ENCODE measurements around the gene EXOSC1. TPM values are rescaled to one million over a fixed set of nuclear protein-coding genes. Genes with fewer than 3 reads are reported as not detected.
A peak's percentile ranks its signal among the peaks of the same experiment; 100 is the strongest.
"Not testable (repeated sequence)": the region's sequence is repeated elsewhere in the genome, so short reads cannot be mapped to it uniquely, and the experiment has no call there.

EXOSC1 gene
- total RNA-seq, 4 donors from 2014 or later, result 17.9 to 27.7 (median 23.0) TPM

GRCh38 chr10:97407211-97407951 is 38.4 kb downstream of the EXOSC1 start:
- Histone ChIP-seq H3K27ac (peak overlapping the region in 1 of 4 donors; percentile 11), H3K4me1 (peaks cover 0 to 12% (median 0%) of the 10 kb centered on the region in 4 donors), H3K36me3 (no peaks in the 10 kb centered on the region), H3K9me3 (no peaks in the 10 kb centered on the region), H3K4me3 (peak overlapping the region in 2 of 4 donors; percentile 18 to 20), H3K27me3 (no peaks in the 10 kb centered on the region)
- peak; percentile 57 to 89 (median 79) for TF ChIP-seq CTCF (IDR thresholded peaks at IDR 0.05)
- TF ChIP-seq POLR2A (IDR thresholded peaks at IDR 0.05), result no peak
- DNase-seq, result peak; percentile 51 to 86 (median 74)

GRCh38 chr10:97406483-97406882 is 39.3 kb downstream of the EXOSC1 start:
- H3K9me3 ChIP-seq, H3K27me3 ChIP-seq, H3K4me3 ChIP-seq, H3K27ac ChIP-seq, DNase-seq, H3K36me3 ChIP-seq: not testable (repeated sequence)
- H3K4me1 ChIP-seq, result peaks cover 0 to 12% (median 0%) of the 10 kb centered on the region in 4 donors

GRCh38 chr10:97406064-97406463 is 39.7 kb downstream of the EXOSC1 start:
- H3K4me3 ChIP-seq, result no peak overlapping the region
- H3K36me3 ChIP-seq, result no peaks in the 10 kb centered on the region
- no peak for DNase-seq
- peaks cover 0 to 12% (median 0%) of the 10 kb centered on the region in 4 donors for H3K4me1 ChIP-seq
- TF ChIP-seq CTCF (IDR thresholded peaks at IDR 0.05) (no peak), POLR2A (IDR thresholded peaks at IDR 0.05) (no peak)
- no peaks in the 10 kb centered on the region for H3K9me3 ChIP-seq
- H3K27me3 ChIP-seq, result no peaks in the 10 kb centered on the region
- H3K27ac ChIP-seq, result no peak overlapping the region

GRCh38 chr10:97404044-97404443 is 41.8 kb downstream of the EXOSC1 start:
- H3K4me3 ChIP-seq, result no peak overlapping the region
- DNase-seq, result no peak
- H3K4me1 ChIP-seq, result peaks cover 0 to 23% (median 7%) of the 10 kb centered on the region in 4 donors
- H3K27ac ChIP-seq, result no peak overlapping the region
- no peaks in the 10 kb centered on the region for H3K27me3 ChIP-seq
- H3K36me3 ChIP-seq, result no peaks in the 10 kb centered on the region
- TF ChIP-seq CTCF (IDR thresholded peaks at IDR 0.05) (no peak), POLR2A (IDR thresholded peaks at IDR 0.05) (no peak)
- H3K9me3 ChIP-seq, result no peaks in the 10 kb centered on the region

GRCh38 chr10:97401455-97401919 is 44.3 kb downstream of the EXOSC1 start:
- DNase-seq, result no peak
- Histone ChIP-seq H3K4me1 (peaks cover 0 to 11% (median 7%) of the 10 kb centered on the region in 4 donors), H3K27ac (peak overlapping the region; percentile 62 to 83 (median 72)), H3K4me3 (peak overlapping the region; percentile 72 to 92 (median 78)), H3K9me3 (no peaks in the 10 kb centered on the region), H3K27me3 (no peaks in the 10 kb centered on the region), H3K36me3 (peaks cover 0 to 6% (median 0%) of the 10 kb centered on the region in 3 donors)
- TF ChIP-seq CTCF (IDR thresholded peaks at IDR 0.05) (no peak), POLR2A (IDR thresholded peaks at IDR 0.05) (no peak)
